Cardiac muscle cell (in vitro differentiated cells and primary cell): ENCODE results near the gene DEFB121. TPM values are rescaled to one million over a fixed set of nuclear protein-coding genes. Genes with fewer than 3 reads are reported as not detected.
"Not testable (repeated sequence)": the region's sequence is repeated elsewhere in the genome, so short reads cannot be mapped to it uniquely, and the experiment has no call there.

Experiments
- DNase-seq, 2 donors: peaks; one replicate each; pipeline versions ENCODE4 v3.0.0 to v3.0.0-alpha.2; 2010 to 2017; ENCODE audit warnings: low read depth in 1 of 2, low spot score in 1 of 2
- H3K27ac ChIP-seq: fragments of 200-600 bp; sonication (generic); 2 replicates; pipeline ENCODE4 v1.5.1; 2016
- H3K27me3 ChIP-seq: fragments of 200-600 bp; sonication (generic); 2 replicates; pipeline ENCODE4 v1.6.0; 2016; ENCODE audit warnings: control low read depth
- H3K36me3 ChIP-seq: fragments of 200-600 bp; sonication (generic); 2 replicates; pipeline ENCODE4 v1.5.1; 2016; ENCODE audit warnings: control low read depth
- H3K4me1 ChIP-seq: fragments of 200-600 bp; sonication (generic); 2 replicates; pipeline ENCODE4 v1.8.1; 2017; ENCODE audit warnings: low read depth, mild to moderate bottlenecking, mixed run types
- H3K4me3 ChIP-seq: fragments of 200-600 bp; sonication (generic); 2 replicates; pipeline ENCODE4 v1.5.1; 2016; ENCODE audit warnings: mild to moderate bottlenecking
- H3K9me3 ChIP-seq: fragments of 200-600 bp; sonication (generic); 2 replicates; pipeline ENCODE4 v1.5.1; 2017; ENCODE audit warnings: low read depth, mild to moderate bottlenecking, control low read depth
- CTCF ChIP-seq: IDR thresholded peaks from 2 replicates; pipeline ENCODE4 v1.5.1; 2012; ENCODE audit warnings: low read depth, mild to moderate bottlenecking, low read length
- polyA plus RNA-seq: library from polyadenylated mRNA; unstranded; fragments of >200 nt; fragmentation: Nextera tagmentation; extraction: Ambion mirVana; gene quantifications from 2 replicates; pipeline ENCODE4 v1.2.1, GENCODE V29; 2016
- total RNA-seq: library from RNA; depleted of rRNA; stranded (reverse); fragments of >200 nt; gene quantifications from 2 replicates; pipeline ENCODE4 v1.2.3, GENCODE V29; 2016

DEFB121 gene
- total and polyA plus RNA-seq, 2 experiments from 2014 or later, result not detected

GRCh38 chr20:31390490-31390889 is 15.5 kb downstream of the DEFB121 start, which contains the start of gene DEFB119:
Gene DEFB119, minus strand, starts transcription at chr20:31390590. Its CDS starts 107 bp downstream, at chr20:31390483.
- no peak for DNase-seq
- H3K4me1 ChIP-seq, result no peaks in the 10 kb centered on the region
- H3K27me3 ChIP-seq, result no peaks in the 10 kb centered on the region
- no peak within 1 kb of the TSS for H3K27ac ChIP-seq
- no peaks in the 10 kb centered on the region for H3K9me3 ChIP-seq
- no peak within 1 kb of the TSS for H3K4me3 ChIP-seq
- H3K36me3 ChIP-seq, result no peaks in the 10 kb centered on the region
- TF ChIP-seq CTCF, result no peak

GRCh38 chr20:31374346-31374745 is 31.7 kb downstream of the DEFB121 start:
- TF ChIP-seq CTCF, result no peak
- no peaks in the 10 kb centered on the region for H3K36me3 ChIP-seq
- no peak overlapping the region for H3K27ac ChIP-seq
- H3K4me1 ChIP-seq, result no peaks in the 10 kb centered on the region
- no peak overlapping the region for H3K4me3 ChIP-seq
- no peaks in the 10 kb centered on the region for H3K9me3 ChIP-seq
- H3K27me3 ChIP-seq, result no peaks in the 10 kb centered on the region
- no peak for DNase-seq

- no peaks in the 10 kb centered on the region for H3K4me1 ChIP-seq
- DNase-seq, result no peak
- TF ChIP-seq CTCF, result no peak
Measured at GRCh38 chr20:31368301-31368700, 37.7 kb downstream of the DEFB121 start, which contains the start of gene DEFB118. Gene DEFB118, plus strand, starts transcription at chr20:31368601. Its CDS starts 50 bp downstream, at chr20:31368651.

GRCh38 chr20:31364272-31364671 is 41.7 kb downstream of the DEFB121 start:
- not testable (repeated sequence) for H3K36me3 ChIP-seq, H3K27ac ChIP-seq, DNase-seq, H3K4me3 ChIP-seq, H3K4me1 ChIP-seq, H3K27me3 ChIP-seq, H3K9me3 ChIP-seq

More at GRCh38 chr20:31368301-31368700, 37.7 kb downstream of the DEFB121 start, which contains the start of gene DEFB118:
- H3K36me3 ChIP-seq, result no peaks in the 10 kb centered on the region
- H3K27me3 ChIP-seq, result no peaks in the 10 kb centered on the region
- no peak within 1 kb of the TSS for H3K27ac ChIP-seq
- no peak within 1 kb of the TSS for H3K4me3 ChIP-seq
- H3K9me3 ChIP-seq, result no peaks in the 10 kb centered on the region

- H3K36me3 ChIP-seq, result no peaks in the 10 kb centered on the region
- H3K27ac ChIP-seq, result no peak overlapping the region
- H3K4me1 ChIP-seq, result no peaks in the 10 kb centered on the region
- no peak for DNase-seq
- no peaks in the 10 kb centered on the region for H3K27me3 ChIP-seq
- no peak overlapping the region for H3K4me3 ChIP-seq
- H3K9me3 ChIP-seq, result no peaks in the 10 kb centered on the region
- no peak for TF ChIP-seq CTCF
Measured at GRCh38 chr20:31363295-31363694, 42.7 kb downstream of the DEFB121 start.

- no peak for DNase-seq
- no peaks in the 10 kb centered on the region for H3K9me3 ChIP-seq
- no peaks in the 10 kb centered on the region for H3K27me3 ChIP-seq
- H3K27ac ChIP-seq, result no peak overlapping the region
- H3K4me1 ChIP-seq, result no peaks in the 10 kb centered on the region
- no peak overlapping the region for H3K4me3 ChIP-seq
- no peak for TF ChIP-seq CTCF
- H3K36me3 ChIP-seq, result no peaks in the 10 kb centered on the region
Measured at GRCh38 chr20:31355981-31356380, 50.0 kb downstream of the DEFB121 start.

Other genes starting within 250 kb of the DEFB121 start
- gene DEFB115, start 148.6 kb downstream of the DEFB121 start, total RNA-seq, result not detected in 2 replicates
- gene DEFB115, start 148.6 kb downstream of the DEFB121 start, polyA plus RNA-seq, result not detected in 2 replicates
- not detected in 2 replicates for gene DEFB116, start 97.6 kb downstream of the DEFB121 start, total RNA-seq
- gene DEFB116, start 97.6 kb downstream of the DEFB121 start, polyA plus RNA-seq, result not detected in 2 replicates
- not detected in 2 replicates for gene DEFB118, start 37.6 kb downstream of the DEFB121 start, total RNA-seq
- not detected in 2 replicates for gene DEFB118, start 37.6 kb downstream of the DEFB121 start, polyA plus RNA-seq
- not detected in 2 replicates for gene DEFB119, start 15.6 kb downstream of the DEFB121 start, total RNA-seq
- not detected in 2 replicates for gene DEFB119, start 15.6 kb downstream of the DEFB121 start, polyA plus RNA-seq
- gene DEFB123, start 34.4 kb upstream of the DEFB121 start, total RNA-seq, result not detected in 2 replicates
- not detected in 2 replicates for gene DEFB123, start 34.4 kb upstream of the DEFB121 start, polyA plus RNA-seq
- not detected in 2 replicates for gene DEFB124, start 68.9 kb upstream of the DEFB121 start, total RNA-seq
- gene DEFB124, start 68.9 kb upstream of the DEFB121 start, polyA plus RNA-seq, result not detected in 2 replicates
- gene REM1, start 69.1 kb upstream of the DEFB121 start, total RNA-seq, result not detected in 2 replicates
- gene REM1, start 69.1 kb upstream of the DEFB121 start, polyA plus RNA-seq, result not detected in 2 replicates
- gene HM13, start 108.2 kb upstream of the DEFB121 start, total RNA-seq, result 49.8 and 62.6 TPM in 2 replicates
- 125 and 170 TPM in 2 replicates for gene HM13, start 108.2 kb upstream of the DEFB121 start, polyA plus RNA-seq
- 596 and 766 TPM in 2 replicates for gene ID1, start 199.1 kb upstream of the DEFB121 start, total RNA-seq
- gene ID1, start 199.1 kb upstream of the DEFB121 start, polyA plus RNA-seq, result 152 and 223 TPM in 2 replicates
- gene COX4I2, start 231.7 kb upstream of the DEFB121 start, total RNA-seq, result not detected in 2 replicates
- gene COX4I2, start 231.7 kb upstream of the DEFB121 start, polyA plus RNA-seq, result 0.81 and 0.97 TPM in 2 replicates